ENCODE data around the gene CACNA1S.

DNA sequence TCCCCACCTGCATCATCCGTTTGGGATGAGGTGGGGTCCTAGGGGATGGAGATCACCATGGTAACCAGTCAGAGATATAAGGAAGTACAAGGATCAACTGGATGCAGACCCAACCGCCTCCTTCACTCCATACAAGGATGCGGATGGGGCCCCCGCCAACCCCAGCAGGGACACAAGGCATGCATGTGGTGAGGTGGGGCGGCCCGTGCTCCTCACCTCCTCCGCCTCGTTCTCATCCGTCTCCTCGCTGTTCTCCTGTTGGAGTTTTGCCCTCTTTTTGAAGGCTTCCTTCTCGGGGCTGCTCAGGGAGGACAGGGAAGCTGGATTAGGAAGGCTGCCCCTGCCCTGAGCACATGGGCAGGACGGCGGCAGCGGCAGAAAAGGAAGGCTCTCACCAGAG, 112.6 kb downstream of the CACNA1S start:
- TF ChIP-seq, protein P1, sequence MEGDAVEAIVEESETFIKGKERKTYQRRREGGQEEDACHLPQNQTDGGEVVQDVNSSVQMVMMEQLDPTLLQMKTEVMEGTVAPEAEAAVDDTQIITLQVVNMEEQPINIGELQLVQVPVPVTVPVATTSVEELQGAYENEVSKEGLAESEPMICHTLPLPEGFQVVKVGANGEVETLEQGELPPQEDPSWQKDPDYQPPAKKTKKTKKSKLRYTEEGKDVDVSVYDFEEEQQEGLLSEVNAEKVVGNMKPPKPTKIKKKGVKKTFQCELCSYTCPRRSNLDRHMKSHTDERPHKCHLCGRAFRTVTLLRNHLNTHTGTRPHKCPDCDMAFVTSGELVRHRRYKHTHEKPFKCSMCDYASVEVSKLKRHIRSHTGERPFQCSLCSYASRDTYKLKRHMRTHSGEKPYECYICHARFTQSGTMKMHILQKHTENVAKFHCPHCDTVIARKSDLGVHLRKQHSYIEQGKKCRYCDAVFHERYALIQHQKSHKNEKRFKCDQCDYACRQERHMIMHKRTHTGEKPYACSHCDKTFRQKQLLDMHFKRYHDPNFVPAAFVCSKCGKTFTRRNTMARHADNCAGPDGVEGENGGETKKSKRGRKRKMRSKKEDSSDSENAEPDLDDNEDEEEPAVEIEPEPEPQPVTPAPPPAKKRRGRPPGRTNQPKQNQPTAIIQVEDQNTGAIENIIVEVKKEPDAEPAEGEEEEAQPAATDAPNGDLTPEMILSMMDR (IDR thresholded peaks at IDR 0.05): no peak
- TF ChIP-seq POLR2A (IDR thresholded peaks at IDR 0.05) (no peak), POLR2AphosphoS5 (IDR thresholded peaks at IDR 0.05) (no peak)
